Spleen (tissue), 11 donors: Measurements from ENCODE around the gene GLB1L. TPM values are rescaled to one million over a fixed set of nuclear protein-coding genes. Genes with fewer than 3 reads are reported as not detected.

Experiments
- DNase-seq: peaks from one replicate; pipeline ENCODE4 v3.0.0-alpha.2; 2020
- H3K27ac ChIP-seq, 8 donors: fragments of 200-600 bp; sonication (generic) in 7 of 8; 1 replicate in 4 of 8; 2 replicates in 4 of 8; pipeline versions ENCODE4 v1.5.0 to v1.8.0; 2016 to 2021; ENCODE audit warnings: inconsistent platforms in 4 of 8, mild to moderate bottlenecking in 4 of 8, moderate library complexity in 1 of 8
- H3K27me3 ChIP-seq, 7 donors: fragments of 200-600 bp; sonication (generic) in 6 of 7; replicated peaks in 1 of 7; 1 replicate in 4 of 7; 2 replicates in 3 of 7; pipeline versions ENCODE4 v1.5.0 to v1.8.0; 2016 to 2021; ENCODE audit warnings: inconsistent platforms in 3 of 7, mild to moderate bottlenecking in 1 of 7
- H3K36me3 ChIP-seq, 6 donors: fragments of 200-600 bp; sonication (generic) in 5 of 6; 1 replicate in 4 of 6; 2 replicates in 2 of 6; pipeline versions ENCODE4 v1.5.0 to v1.8.0; 2016 to 2021; ENCODE audit warnings: inconsistent platforms in 2 of 6
- H3K4me1 ChIP-seq, 6 donors: fragments of 200-600 bp; sonication (generic) in 5 of 6; 1 replicate in 3 of 6; 2 replicates in 3 of 6; pipeline versions ENCODE4 v1.5.0 to v1.8.0; 2016 to 2021; ENCODE audit warnings: inconsistent platforms in 3 of 6
- H3K4me3 ChIP-seq, 8 donors: fragments of 200-600 bp; sonication (generic) in 7 of 8; 1 replicate in 4 of 8; 2 replicates in 4 of 8; pipeline versions ENCODE4 v1.5.0 to v1.8.0; 2016 to 2021; ENCODE audit warnings: inconsistent platforms in 4 of 8, mild to moderate bottlenecking in 4 of 8, moderate library complexity in 2 of 8
- H3K9me3 ChIP-seq, 8 donors: fragments of 200-600 bp; sonication (generic) in 7 of 8; 1 replicate in 4 of 8; 2 replicates in 4 of 8; pipeline versions ENCODE4 v1.5.0 to v1.8.0; 2016 to 2021; ENCODE audit warnings: inconsistent platforms in 4 of 8
- CTCF ChIP-seq, 11 experiments: fragments of 200-600 bp in 7 of 11; fragments of 450-650 bp in 4 of 11; sonication (generic) in 4 of 11; IDR thresholded peaks in 8 of 11; conservative IDR thresholded peaks in 3 of 11; 1 replicate in 7 of 11; 2 replicates in 4 of 11; pipeline versions ENCODE4 v1.4.0 to v1.8.0; 2016 to 2021; ENCODE audit warnings: antibody characterized with exemption in 11 of 11, inconsistent platforms in 4 of 11, mild to moderate bottlenecking in 1 of 11
- POLR2A ChIP-seq, 3 donors: fragments of 450-650 bp; IDR thresholded peaks; one replicate each; pipeline ENCODE4 v1.5.1; 2017; ENCODE audit warnings: antibody characterized with exemption in 3 of 3, mild to moderate bottlenecking in 1 of 3
- POLR2AphosphoS5 ChIP-seq, 3 donors: sonication (generic); formaldehyde crosslinking; IDR thresholded peaks; one replicate each; pipeline ENCODE4 v1.5.1; 2017; ENCODE audit warnings: antibody characterized with exemption in 3 of 3
- WGBS, 5 donors: extraction: QIAGEN DNeasy Blood & Tissue Kit in 3 of 5; methylation state at CpG; one replicate each; pipeline versions ENCODE4 v1.1.5 to v1.1.7; 2013 to 2018; 5-methylcytosine and 5-hydroxymethylcytosine counted together
- intact Hi-C: fragments of 100-400 bp; cut with DNase I; formaldehyde crosslinking; loops from one replicate; pipeline ENCODE4 v1.15.0; 2023; ENCODE audit warnings: low total_unique reads
- polyA plus RNA-seq, 3 donors: library from polyadenylated mRNA; stranded (reverse); fragments of 200-250 nt; gene quantifications; one replicate each; pipeline ENCODE4 v1.2.1, GENCODE V29; 2013
- total RNA-seq, 7 donors: library from RNA; depleted of rRNA in 3 of 7; stranded (reverse); fragments of >200 nt in 3 of 7; fragmentation: NEBNext Ultra II Directional in 4 of 7; extraction: Animal tissue kit (Norgen Biotek cat#: 25700) in 4 of 7; gene quantifications; one replicate each; pipeline versions ENCODE4 v1.1.0 to v1.2.1, GENCODE V29; 2016 to 2021
- donor health status: healthy with polysubstance abuse.
- donor health status: DM: no; HTN: no; CAD: no; lungs with moderate emphysema.
- donor health status: DM: no; HTN: no; CAD: no.
- donor health status: Bipolar disorder and iron deficiency.
- donor health status: healthy.
- donor health status: DM: no; HTN: no; CAD: no.
- donor health status: DM: yes; HTN: yes; CAD: no.

GLB1L gene
- total and polyA plus RNA-seq, 10 donors = 2.3 to 9.6 (median 7.5) TPM

DNA sequence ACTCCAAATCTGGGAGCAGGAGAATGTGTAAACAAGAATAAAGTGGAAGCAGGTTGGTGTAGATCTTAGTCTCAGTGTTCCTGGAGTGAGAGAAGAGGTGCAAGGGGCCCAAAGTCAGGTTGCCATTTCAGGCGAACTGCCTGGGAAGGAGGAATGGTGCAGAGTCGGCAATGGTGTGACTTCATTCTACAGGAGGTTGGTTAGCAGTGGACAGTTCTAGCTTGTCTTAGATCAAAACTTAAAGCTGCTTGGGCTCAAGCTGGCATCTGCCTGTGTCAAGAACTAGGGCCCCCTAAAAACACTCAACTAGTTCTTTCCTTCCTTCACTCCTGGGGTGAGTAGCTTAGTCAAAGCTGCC lies 3.6 kb upstream of the GLB1L start:
- no peak for DNase-seq
- WGBS, 5 donors = 59 to 92% (median 70%) methylated on average over 2 of the region's 2 CpGs
- H3K27ac ChIP-seq = peak overlapping the region; percentile 73 to 99 (median 94)
- peaks cover 0 to 53% (median 23%) of the 10 kb centered on the region in 6 donors for H3K36me3 ChIP-seq
- H3K4me3 ChIP-seq = peak overlapping the region; percentile 2 to 94 (median 33)
- H3K9me3 ChIP-seq = no peaks in the 10 kb centered on the region
- peaks cover 55 to 97% (median 85%) of the 10 kb centered on the region in 6 donors for H3K4me1 ChIP-seq
- TF ChIP-seq POLR2AphosphoS5 (IDR thresholded peaks at IDR 0.05) = no peak
- no peak for TF ChIP-seq CTCF (IDR thresholded peaks at IDR 0.05 in 8 of 11, conservative IDR thresholded peaks at IDR 0.05 in 3 of 11)
- no peak for TF ChIP-seq POLR2A (IDR thresholded peaks at IDR 0.05)
- H3K27me3 ChIP-seq = peaks cover 0 to 3% (median 0%) of the 10 kb centered on the region in 7 donors
- intact Hi-C loops = no loop called here

DNA sequence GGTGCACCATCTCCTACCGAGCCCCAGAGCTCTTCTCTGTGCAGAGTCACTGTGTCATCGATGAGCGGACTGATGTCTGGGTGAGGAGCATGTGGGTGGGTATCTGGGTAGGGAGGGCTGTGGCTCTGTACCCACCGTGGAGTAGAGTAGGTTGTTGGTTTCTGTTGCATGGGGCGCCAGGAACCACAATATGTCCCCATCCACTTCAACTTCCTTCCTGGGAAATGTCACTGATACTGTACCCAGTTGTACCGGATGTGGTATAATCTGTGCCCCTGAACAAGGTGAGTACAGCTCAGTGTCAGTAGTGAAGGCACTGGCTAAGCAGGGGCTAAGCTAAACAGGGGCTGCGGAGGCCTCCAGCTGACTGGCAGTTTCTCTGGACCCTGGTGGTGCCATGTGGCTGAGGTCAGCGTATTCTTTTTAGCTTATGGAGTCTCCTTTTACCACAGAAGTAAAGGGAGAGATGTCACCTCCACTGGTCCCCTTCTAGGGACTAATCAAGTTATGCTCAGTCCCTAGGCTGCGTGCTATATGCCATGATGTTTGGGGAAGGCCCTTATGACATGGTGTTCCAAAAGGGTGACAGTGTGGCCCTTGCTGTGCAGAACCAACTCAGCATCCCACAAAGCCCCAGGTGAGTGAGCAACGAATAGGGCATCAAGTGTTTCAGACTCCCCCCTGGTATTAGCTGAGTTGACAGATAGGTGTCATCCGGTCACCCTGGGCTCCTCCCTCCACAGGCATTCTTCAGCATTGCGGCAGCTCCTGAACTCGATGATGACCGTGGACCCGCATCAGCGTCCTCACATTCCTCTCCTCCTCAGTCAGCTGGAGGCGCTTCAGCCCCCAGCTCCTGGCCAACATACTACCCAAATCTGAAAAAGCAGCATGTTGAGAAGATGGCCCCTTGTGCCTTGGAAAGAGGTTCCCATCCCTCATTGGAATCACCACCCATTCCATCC lies 2.7 kb upstream of the GLB1L start:
- Histone ChIP-seq H3K27ac (peak overlapping the region; percentile 73 to 99 (median 94)), H3K4me1 (peaks cover 55 to 96% (median 84%) of the 10 kb centered on the region in 6 donors), H3K27me3 (no peaks in the 10 kb centered on the region), H3K36me3 (peaks cover 0 to 53% (median 23%) of the 10 kb centered on the region in 6 donors), H3K9me3 (no peaks in the 10 kb centered on the region), H3K4me3 (peak overlapping the region in 7 of 8 donors; percentile 9 to 94 (median 29))
- intact Hi-C loops = no loop called here
- DNase-seq = peak; percentile 85
- peak in 1 of 3 donors; percentile 27 for TF ChIP-seq POLR2A (IDR thresholded peaks at IDR 0.05)
- TF ChIP-seq CTCF (IDR thresholded peaks at IDR 0.05 in 8 of 11, conservative IDR thresholded peaks at IDR 0.05 in 3 of 11) = no peak
- peak; percentile 21 to 96 (median 73) for TF ChIP-seq POLR2AphosphoS5 (IDR thresholded peaks at IDR 0.05)
- WGBS, 5 donors = 58 to 70% (median 60%) methylated on average over 15 to 17 of the region's 17 CpGs

- intact Hi-C loops = no loop called here
- Histone ChIP-seq H3K9me3 (no peaks in the 10 kb centered on the region), H3K36me3 (peaks cover 0 to 46% (median 21%) of the 10 kb centered on the region in 6 donors), H3K27me3 (no peaks in the 10 kb centered on the region), H3K4me3 (peak overlapping the region in 2 of 8 donors; percentile 71 to 78), H3K27ac (peak overlapping the region; percentile 73 to 99 (median 94)), H3K4me1 (peaks cover 48 to 86% (median 73%) of the 10 kb centered on the region in 6 donors)
- no peak for DNase-seq
- WGBS, 5 donors = 93 to 96% (median 94%) methylated on average over 3 to 10 of the region's 10 CpGs
- TF ChIP-seq CTCF (IDR thresholded peaks at IDR 0.05 in 8 of 11, conservative IDR thresholded peaks at IDR 0.05 in 3 of 11) (no peak), POLR2A (IDR thresholded peaks at IDR 0.05) (no peak), POLR2AphosphoS5 (IDR thresholded peaks at IDR 0.05) (no peak)
Measured at GRCh38 chr2:219246559-219246958, 1.3 kb upstream of the GLB1L start.

DNA sequence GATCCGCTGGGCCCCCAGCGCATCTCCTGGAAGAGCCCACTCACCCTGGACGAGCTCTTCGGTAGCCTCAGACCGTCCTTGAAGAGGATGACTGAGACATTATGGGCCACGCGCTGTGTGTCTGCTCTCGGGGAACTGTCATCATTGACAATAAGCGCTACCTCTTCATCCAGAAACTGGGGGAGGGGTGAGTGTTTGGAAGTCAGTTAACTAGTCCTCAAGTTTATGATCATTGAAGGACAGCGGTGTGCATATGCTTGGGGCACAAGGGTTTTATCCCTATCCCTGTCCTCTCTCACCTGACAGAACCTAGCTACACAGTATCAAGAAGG lies 621 bp upstream of the GLB1L start:
- Histone ChIP-seq H3K4me1 (peaks cover 47 to 79% (median 66%) of the 10 kb centered on the region in 6 donors), H3K36me3 (peaks cover 0 to 39% (median 14%) of the 10 kb centered on the region in 6 donors), H3K9me3 (no peaks in the 10 kb centered on the region), H3K4me3 (peak overlapping the region; percentile 69 to 88 (median 76)), H3K27ac (peak overlapping the region; percentile 94 to 99 (median 97)), H3K27me3 (no peaks in the 10 kb centered on the region)
- intact Hi-C loops = no loop called here
- DNase-seq = no peak
- peak in 1 of 11 experiments; percentile 5 for TF ChIP-seq CTCF (IDR thresholded peaks at IDR 0.05 in 8 of 11, conservative IDR thresholded peaks at IDR 0.05 in 3 of 11)
- TF ChIP-seq POLR2AphosphoS5 (IDR thresholded peaks at IDR 0.05) = no peak
- WGBS, 5 donors = 15 to 24% (median 21%) methylated on average over 10 of the region's 10 CpGs
